Nephron progenitor cell (in vitro differentiated cells): Measurements from ENCODE around the gene HES7.

Experiments used
- DNase-seq: peaks from one replicate; pipeline ENCODE4 v3.0.0; 2021
- H3K27ac Mint-ChIP-seq: 2 replicates; pipeline ENCODE4 v1.8.0; 2021; ENCODE audit warnings: mild to moderate bottlenecking, moderate library complexity, mixed read lengths
- H3K27me3 Mint-ChIP-seq: 2 replicates; pipeline ENCODE4 v1.8.0; 2021; ENCODE audit warnings: mild to moderate bottlenecking, low read depth, mixed read lengths; ENCODE audit not compliant: poor library complexity
- H3K36me3 Mint-ChIP-seq: 2 replicates; pipeline ENCODE4 v1.8.0; 2021; ENCODE audit warnings: low read depth, mixed read lengths
- H3K4me1 Mint-ChIP-seq: 2 replicates; pipeline ENCODE4 v1.8.0; 2021; ENCODE audit warnings: mixed read lengths
- H3K4me3 Mint-ChIP-seq: 2 replicates; pipeline ENCODE4 v1.8.0; 2021; ENCODE audit warnings: mild to moderate bottlenecking, moderate library complexity, mixed read lengths
- H3K9me3 Mint-ChIP-seq: 2 replicates; pipeline ENCODE4 v1.8.0; 2021; ENCODE audit warnings: mild to moderate bottlenecking, moderate library complexity, mixed read lengths
- TF ChIP-seq, protein P1 (sequence below): fragments of 200-600 bp; sonication (generic); IDR thresholded peaks from 2 replicates; pipeline ENCODE4 v1.5.0; 2021; ENCODE audit warnings: antibody characterized with exemption

Gene HES7

GRCh38 chr17:8128125-8128784 lies 4.3 kb upstream of the HES7 start:
- no peaks in the 10 kb centered on the region for H3K36me3 Mint-ChIP-seq
- peaks cover 31% of the 10 kb centered on the region for H3K4me1 Mint-ChIP-seq
- H3K9me3 Mint-ChIP-seq, result no peaks in the 10 kb centered on the region
- TF ChIP-seq, protein P1, sequence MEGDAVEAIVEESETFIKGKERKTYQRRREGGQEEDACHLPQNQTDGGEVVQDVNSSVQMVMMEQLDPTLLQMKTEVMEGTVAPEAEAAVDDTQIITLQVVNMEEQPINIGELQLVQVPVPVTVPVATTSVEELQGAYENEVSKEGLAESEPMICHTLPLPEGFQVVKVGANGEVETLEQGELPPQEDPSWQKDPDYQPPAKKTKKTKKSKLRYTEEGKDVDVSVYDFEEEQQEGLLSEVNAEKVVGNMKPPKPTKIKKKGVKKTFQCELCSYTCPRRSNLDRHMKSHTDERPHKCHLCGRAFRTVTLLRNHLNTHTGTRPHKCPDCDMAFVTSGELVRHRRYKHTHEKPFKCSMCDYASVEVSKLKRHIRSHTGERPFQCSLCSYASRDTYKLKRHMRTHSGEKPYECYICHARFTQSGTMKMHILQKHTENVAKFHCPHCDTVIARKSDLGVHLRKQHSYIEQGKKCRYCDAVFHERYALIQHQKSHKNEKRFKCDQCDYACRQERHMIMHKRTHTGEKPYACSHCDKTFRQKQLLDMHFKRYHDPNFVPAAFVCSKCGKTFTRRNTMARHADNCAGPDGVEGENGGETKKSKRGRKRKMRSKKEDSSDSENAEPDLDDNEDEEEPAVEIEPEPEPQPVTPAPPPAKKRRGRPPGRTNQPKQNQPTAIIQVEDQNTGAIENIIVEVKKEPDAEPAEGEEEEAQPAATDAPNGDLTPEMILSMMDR, result no peak
- H3K4me3 Mint-ChIP-seq, result no peak overlapping the region
- peaks cover 57% of the 10 kb centered on the region for H3K27me3 Mint-ChIP-seq
- H3K27ac Mint-ChIP-seq, result no peak overlapping the region
- no peak for DNase-seq

GRCh38 chr17:8126491-8127066 lies 2.7 kb upstream of the HES7 start:
- Mint-ChIP-seq H3K36me3 (no peaks in the 10 kb centered on the region), H3K27ac (peak overlapping the region; percentile 31), H3K27me3 (peaks cover 55% of the 10 kb centered on the region), H3K4me1 (peaks cover 37% of the 10 kb centered on the region), H3K4me3 (peak overlapping the region; percentile 93), H3K9me3 (no peaks in the 10 kb centered on the region)
- peak; percentile 81 for DNase-seq
- TF ChIP-seq, protein P1, result no peak

DNA sequence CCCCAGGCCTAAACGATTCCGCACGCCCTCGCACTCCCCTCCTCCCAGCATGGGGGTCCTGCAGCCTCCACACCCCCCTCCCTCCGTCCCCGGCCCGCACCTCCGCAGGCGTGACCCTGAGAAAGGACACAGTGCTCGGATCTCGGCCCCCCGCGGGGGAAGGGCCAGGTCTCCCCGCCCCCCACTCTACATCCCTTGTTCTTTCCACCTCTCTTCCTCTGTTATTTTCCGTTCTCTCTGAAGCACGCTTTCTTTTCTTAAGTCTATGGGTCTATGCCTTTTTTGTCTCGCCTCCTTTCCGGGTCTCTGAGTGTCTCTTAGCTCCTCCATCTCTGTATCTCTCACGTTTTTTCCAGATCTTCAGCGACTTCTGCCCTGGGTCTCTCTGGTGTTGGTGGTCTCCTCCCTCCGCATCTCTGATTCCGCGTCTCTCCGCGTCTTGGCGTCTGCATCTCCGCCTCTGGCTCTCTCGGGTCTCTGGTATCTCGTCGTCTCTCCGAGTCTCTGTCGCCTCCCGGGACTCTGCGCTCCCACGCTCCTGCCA lies 2.1 kb upstream of the HES7 start:
- Mint-ChIP-seq H3K9me3 (no peaks in the 10 kb centered on the region), H3K27ac (peak overlapping the region; percentile 91), H3K4me3 (peak overlapping the region; percentile 93), H3K27me3 (peaks cover 56% of the 10 kb centered on the region), H3K4me1 (peaks cover 37% of the 10 kb centered on the region), H3K36me3 (no peaks in the 10 kb centered on the region)
- peak; percentile 61 for DNase-seq
- TF ChIP-seq, protein P1, result no peak

- H3K36me3 Mint-ChIP-seq, result no peaks in the 10 kb centered on the region
- H3K27me3 Mint-ChIP-seq, result peaks cover 61% of the 10 kb centered on the region
- DNase-seq, result peak; percentile 92
- H3K4me1 Mint-ChIP-seq, result peaks cover 37% of the 10 kb centered on the region
- TF ChIP-seq, protein P1, result no peak
- H3K4me3 Mint-ChIP-seq, result peak overlapping the region; percentile 93
- H3K9me3 Mint-ChIP-seq, result no peaks in the 10 kb centered on the region
- H3K27ac Mint-ChIP-seq, result peak overlapping the region; percentile 91
Measured at GRCh38 chr17:8125154-8125946, 1.4 kb upstream of the HES7 start.

GRCh38 chr17:8124350-8125153 lies 646 bp upstream of the HES7 start:
- H3K4me1 Mint-ChIP-seq, result peaks cover 37% of the 10 kb centered on the region
- H3K36me3 Mint-ChIP-seq, result no peaks in the 10 kb centered on the region
- peaks cover 60% of the 10 kb centered on the region for H3K27me3 Mint-ChIP-seq
- TF ChIP-seq, protein P1, result no peak
- peak overlapping the region; percentile 31 for H3K27ac Mint-ChIP-seq
- peak; percentile 38 for DNase-seq
- peak overlapping the region; percentile 93 for H3K4me3 Mint-ChIP-seq
- no peaks in the 10 kb centered on the region for H3K9me3 Mint-ChIP-seq
